GM18951 (cell line): ENCODE measurements around the gene XYLT1.

ENCODE experiments used
- POLR2A ChIP-seq: IDR thresholded peaks from 4 replicates; pipeline ENCODE4 v1.6.1; 2011; ENCODE audit warnings: mild to moderate bottlenecking; ENCODE audit not compliant: insufficient read length, insufficient read depth; ENCODE audit errors: extremely low read depth
- in situ Hi-C: fragments of 300-500 bp; cut with MboI; formaldehyde crosslinking; loops from one replicate; pipeline ENCODE4 v1.12.0; 2022; ENCODE audit warnings: low sequenced_read_pairs, mixed read lengths, inconsistent platforms; ENCODE audit not compliant: unreplicated experiment

Gene XYLT1

DNA sequence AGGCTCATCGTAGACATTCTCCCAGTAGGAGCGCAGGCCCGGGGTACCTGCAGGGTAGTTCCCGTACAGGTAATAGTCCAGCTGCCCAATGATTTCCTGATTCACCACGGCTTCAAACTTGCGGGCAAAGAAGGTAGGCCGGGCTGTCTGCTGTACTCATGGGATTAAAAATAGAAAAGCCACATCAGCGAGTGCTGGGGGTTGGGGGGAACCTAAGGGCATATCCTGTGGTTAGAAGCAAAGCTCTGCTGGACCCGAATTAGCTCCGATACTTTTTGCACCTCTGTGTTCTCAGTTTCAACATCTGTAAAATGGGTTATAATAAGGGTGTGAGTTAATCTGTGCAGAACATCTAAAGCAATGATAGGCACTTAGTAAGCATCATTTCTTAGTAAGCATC lies 336.2 kb downstream of the XYLT1 start:
- in situ Hi-C loops, result no loop called here
- TF ChIP-seq POLR2A, result no peak

GRCh38 chr16:17133851-17134250 lies 336.9 kb downstream of the XYLT1 start:
- in situ Hi-C loops, result no loop called here

DNA sequence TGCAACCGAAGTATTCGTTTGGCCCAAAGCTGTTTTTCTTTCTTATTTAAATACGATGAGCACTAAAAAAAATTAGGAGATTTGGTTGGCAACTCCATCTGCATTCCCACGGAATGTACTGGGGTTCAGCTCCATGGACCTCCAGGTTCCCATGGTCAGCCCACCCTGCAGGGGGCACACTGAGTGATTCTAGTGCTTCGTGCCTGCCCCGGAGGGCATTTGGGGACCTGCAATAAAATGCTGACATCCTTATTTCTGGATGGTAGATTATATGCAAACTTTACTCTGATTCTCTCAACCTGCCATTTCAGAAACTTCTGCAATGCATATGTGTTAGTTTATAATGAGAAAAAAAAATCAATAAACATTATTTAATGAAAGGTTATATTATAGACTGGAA lies 339.4 kb downstream of the XYLT1 start:
- no peak for TF ChIP-seq POLR2A
- in situ Hi-C loops, result no loop called here

More at GRCh38 chr16:17133851-17134250, 336.9 kb downstream of the XYLT1 start:
- no peak for TF ChIP-seq POLR2A

GRCh38 chr16:17130733-17131132 lies 340.0 kb downstream of the XYLT1 start:
- no peak for TF ChIP-seq POLR2A
- in situ Hi-C loops, result no loop called here

DNA sequence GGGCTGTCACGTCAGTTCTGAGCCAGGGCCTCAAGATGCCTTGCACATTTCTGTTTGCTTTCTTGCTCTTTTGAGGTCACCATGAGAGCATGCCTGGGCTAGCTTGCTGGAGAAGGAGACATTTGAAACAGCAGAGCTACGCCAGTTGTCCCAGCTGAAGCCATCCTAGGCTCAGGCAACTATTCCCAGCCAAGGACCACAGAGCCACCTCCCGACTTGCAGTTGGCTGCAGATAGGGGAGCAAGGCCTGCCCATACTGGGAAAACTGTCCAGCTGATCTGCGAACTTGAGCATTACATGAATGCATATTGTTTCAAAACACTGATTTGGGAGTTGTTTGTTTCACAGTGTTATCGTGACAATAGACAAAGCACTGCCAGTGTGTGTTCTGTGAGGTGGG lies 340.8 kb downstream of the XYLT1 start:
- in situ Hi-C loops, result no loop called here
- TF ChIP-seq POLR2A, result no peak

DNA sequence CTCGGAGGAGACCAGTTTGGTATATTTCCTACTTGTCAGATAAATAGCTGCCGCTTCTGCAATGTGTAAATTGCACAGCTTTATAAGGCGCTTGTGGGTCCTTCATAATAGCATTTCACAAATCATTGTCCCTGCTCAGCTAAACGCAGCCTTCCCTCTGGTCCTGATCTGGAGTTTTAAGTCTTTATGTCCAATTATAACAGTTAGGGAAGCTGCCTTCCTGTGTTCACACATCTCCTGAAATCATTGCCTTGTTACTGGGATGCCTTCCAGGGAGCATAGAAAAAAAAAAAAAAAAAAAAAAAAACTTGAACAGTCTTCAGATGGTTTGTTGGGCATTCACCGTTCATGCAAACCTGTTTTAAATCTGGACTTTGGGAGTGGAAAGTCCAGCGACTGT lies 342.0 kb downstream of the XYLT1 start:
- in situ Hi-C loops, result no loop called here
- no peak for TF ChIP-seq POLR2A

- in situ Hi-C loops, result no loop called here
- no peak for TF ChIP-seq POLR2A
Observed at GRCh38 chr16:17126156-17126555, 344.6 kb downstream of the XYLT1 start.

GRCh38 chr16:17125671-17126070 lies 345.1 kb downstream of the XYLT1 start:
- TF ChIP-seq POLR2A, result no peak
- in situ Hi-C loops, result no loop called here

DNA sequence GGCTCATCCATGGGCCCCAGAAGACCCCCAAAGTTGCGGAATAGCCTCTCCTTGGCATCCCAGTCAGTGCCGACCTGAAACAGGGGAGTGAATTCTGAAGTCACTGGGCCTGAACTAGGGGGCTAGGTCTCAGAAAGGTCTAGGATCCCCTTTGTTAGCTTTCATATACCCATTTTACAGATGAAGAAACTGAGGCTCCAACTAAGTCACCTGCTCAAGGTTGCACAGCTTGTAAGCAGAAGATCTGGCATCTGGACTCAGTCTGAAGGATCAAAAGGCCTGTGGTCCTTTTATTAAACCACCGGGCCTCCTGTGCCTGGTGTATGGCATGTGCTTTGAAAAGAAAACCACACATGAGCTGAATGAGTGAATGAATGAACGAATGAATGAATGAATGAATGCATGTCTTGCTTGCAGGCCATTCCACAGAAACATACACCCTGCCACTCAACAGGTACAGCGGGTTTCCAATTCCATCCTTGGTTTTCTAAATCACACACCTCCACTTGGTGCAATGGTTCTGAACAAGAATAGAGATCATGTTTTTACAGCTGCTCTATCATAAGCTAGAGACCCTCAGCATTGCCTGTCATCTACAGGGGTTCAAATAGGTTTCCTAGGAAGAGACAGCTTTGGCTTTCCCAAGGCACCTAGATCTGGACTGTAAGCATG lies 352.7 kb downstream of the XYLT1 start:
- in situ Hi-C loops, result no loop called here
- no peak for TF ChIP-seq POLR2A

DNA sequence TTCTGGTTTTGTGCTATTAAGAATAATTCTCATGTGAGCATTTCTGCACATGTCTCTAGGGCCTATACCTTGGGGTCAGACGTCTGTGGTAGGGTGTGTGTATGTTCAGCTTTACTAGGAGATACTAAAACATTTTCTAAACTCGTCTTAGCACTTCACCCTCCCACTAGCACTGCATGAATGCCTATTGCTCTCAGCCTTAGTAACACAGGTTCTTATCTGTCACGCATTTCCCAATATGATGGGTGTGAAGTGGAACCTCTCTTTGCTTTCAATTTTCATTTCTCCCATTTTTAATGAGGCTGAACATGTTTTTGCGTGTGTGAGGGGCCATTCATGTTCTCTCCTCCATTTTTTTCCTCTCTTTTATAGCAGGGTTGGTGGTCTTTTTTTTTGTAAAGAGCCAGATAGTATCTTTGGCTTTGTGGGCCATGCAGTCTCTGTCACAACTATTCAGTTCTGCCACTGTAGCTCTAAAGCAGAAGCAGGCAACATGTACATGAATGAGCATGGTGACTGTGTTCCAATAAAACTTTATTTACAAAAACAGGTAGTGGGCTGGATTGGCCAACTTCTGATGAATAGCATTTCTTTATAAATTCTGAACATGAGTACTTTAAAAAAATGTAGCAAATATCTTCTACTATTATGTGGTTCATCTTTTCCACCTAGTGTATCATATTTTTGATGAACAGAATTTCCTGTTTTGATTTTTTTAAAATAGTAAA lies 354.0 kb downstream of the XYLT1 start:
- in situ Hi-C loops, result no loop called here

DNA sequence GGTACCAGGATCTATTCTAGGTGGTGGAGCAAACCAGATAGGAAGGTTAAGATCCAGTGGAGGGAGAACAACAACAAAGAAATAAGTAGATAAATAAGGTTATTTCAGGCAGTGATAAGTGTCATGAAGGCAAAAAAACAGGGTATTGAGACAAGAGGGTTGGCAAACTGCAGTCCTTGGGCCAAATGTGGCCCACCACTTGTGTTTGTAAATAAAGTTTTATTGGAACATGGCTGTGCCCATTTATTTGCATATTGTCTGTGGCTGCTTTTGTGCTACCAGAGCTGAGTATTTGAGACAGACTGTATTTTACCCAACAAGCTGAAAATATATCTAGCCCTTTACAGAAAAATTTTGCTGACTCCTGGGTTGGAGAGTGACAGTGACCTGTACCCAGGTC lies 361.3 kb downstream of the XYLT1 start:
- in situ Hi-C loops, result no loop called here
- TF ChIP-seq POLR2A, result no peak

More for the DNA sequence above, 354.0 kb downstream of the XYLT1 start:
- TF ChIP-seq POLR2A, result no peak

- no peak for TF ChIP-seq POLR2A
- in situ Hi-C loops, result no loop called here
Observed at GRCh38 chr16:17108596-17108995, 362.2 kb downstream of the XYLT1 start.

GRCh38 chr16:17107450-17107849 lies 363.3 kb downstream of the XYLT1 start:
- in situ Hi-C loops, result no loop called here
- no peak for TF ChIP-seq POLR2A

GRCh38 chr16:17106243-17106791 lies 364.4 kb downstream of the XYLT1 start:
- TF ChIP-seq POLR2A, result no peak
- in situ Hi-C loops, result no loop called here
